HCT116 (cell line): ENCODE results near the gene HARS1. TPM values are rescaled to one million over a fixed set of nuclear protein-coding genes. Genes with fewer than 3 reads are reported as not detected.

Experiments used
- ATAC-seq: fragments of 200-7000 bp; cut with Tn5 transposase; 2 replicates; pipeline ENCODE4 v1.9.1; 2020; ENCODE audit warnings: mild to moderate bottlenecking, moderate library complexity
- BruUV-seq: library from RNA; stranded (reverse); fragments of 400-500 nt; replicated peaks from 2 replicates; lab custom pipeline; 2021; lab: Mats Ljungman, UMichigan
- CTCF ChIA-PET: fragments of 300-600 bp; sonication (Branson Sonifier 250); formaldehyde crosslinking; loops from one replicate; lab custom pipeline; 2021; ENCODE audit warnings: antibody characterized with exemption; lab: Charles Lee
- POLR2A ChIA-PET: fragments of 300-600, 350-600 bp; sonication (Branson Sonifier 250); formaldehyde crosslinking; loops from one replicate; lab custom pipeline; 2021; ENCODE audit warnings: antibody characterized with exemption; lab: Charles Lee
- RAD21 ChIA-PET, 2 experiments: fragments of 300-600 bp; sonication (Branson Sonifier 250); formaldehyde crosslinking; loops; one replicate each; lab custom pipeline; 2023; ENCODE audit warnings: low total read pairs in 2 of 2; ENCODE audit not compliant: uncharacterized antibody in 2 of 2, unreplicated experiment in 2 of 2, low non-redundant PET in 1 of 2; lab: Charles Lee
- DNase-seq: peaks from one replicate; pipeline ENCODE4 v3.0.0-alpha.2; 2010; ENCODE audit warnings: low read depth, low spot score
- H2AFZ ChIP-seq: fragments of 200-600 bp; shearing (Covaris generic), sonication (generic); 2 replicates; pipeline ENCODE4 v1.6.1; 2017; ENCODE audit warnings: low read depth, mixed run types, mixed read lengths, antibody characterized with exemption, low read length; ENCODE audit not compliant: poor library complexity, severe bottlenecking
- H3K27ac ChIP-seq: 2 replicates; pipeline ENCODE4 v1.5.1; 2012; ENCODE audit warnings: low read depth, low read length
- H3K27me3 ChIP-seq: fragments of 200-600 bp; sonication (generic); 2 replicates; pipeline ENCODE4 v1.6.1; 2016; ENCODE audit warnings: mixed run types, low read length, mixed read lengths; ENCODE audit not compliant: insufficient read depth
- H3K36me3 ChIP-seq, 2 experiments: fragments of 200-500 bp in 1 of 2; fragments of 200-600 bp in 1 of 2; sonication (Bioruptor generic) in 1 of 2; sonication (generic) in 1 of 2; 2 replicates each; pipeline versions ENCODE4 v1.5.1 to v1.6.1; 2014 to 2016; ENCODE audit warnings: low read length in 2 of 2, inconsistent platforms in 1 of 2, mixed read lengths in 1 of 2, mixed run types in 1 of 2; ENCODE audit not compliant: insufficient read depth in 2 of 2, control insufficient read depth in 1 of 2
- H3K4me1 ChIP-seq, 2 experiments: fragments of 200-600 bp in 1 of 2; sonication (generic) in 1 of 2; 2 replicates each; pipeline versions ENCODE4 v1.5.1 to v1.6.1; 2012 to 2017; ENCODE audit warnings: low read length in 2 of 2, inconsistent platforms in 1 of 2, mild to moderate bottlenecking in 1 of 2, mixed read lengths in 1 of 2, mixed run types in 1 of 2, moderate library complexity in 1 of 2; ENCODE audit not compliant: insufficient read depth in 2 of 2, control insufficient read depth in 1 of 2
- H3K4me2 ChIP-seq: fragments of 200-600 bp; sonication (generic); 2 replicates; pipeline ENCODE4 v1.6.1; 2017; ENCODE audit warnings: mixed run types, low read length, mixed read lengths
- H3K4me3 ChIP-seq, 2 experiments: fragments of 200-600 bp in 1 of 2; sonication (generic) in 1 of 2; replicated peaks in 1 of 2; 2 replicates each; pipeline ENCODE4 v1.5.1; 2011 to 2016; ENCODE audit warnings: low read length in 2 of 2, control low read depth in 1 of 2, low read depth in 1 of 2, mild to moderate bottlenecking in 1 of 2, mixed read lengths in 1 of 2, mixed run types in 1 of 2
- H3K79me2 ChIP-seq: fragments of 200-600 bp; sonication (generic); 2 replicates; pipeline ENCODE4 v1.6.1; 2017; ENCODE audit warnings: mild to moderate bottlenecking, mixed run types, low read length, moderate library complexity, mixed read lengths; ENCODE audit not compliant: insufficient read depth
- H3K9ac ChIP-seq: fragments of 200-600 bp; sonication (generic); 2 replicates; pipeline ENCODE4 v1.6.1; 2016; ENCODE audit warnings: low read length, mixed read lengths
- H3K9me2 ChIP-seq: fragments of 200-600 bp; sonication (generic), shearing (Covaris generic); 2 replicates; pipeline ENCODE4 v1.6.1; 2017; ENCODE audit warnings: mixed run types, mild to moderate bottlenecking, moderate library complexity; ENCODE audit not compliant: insufficient read depth
- H3K9me3 ChIP-seq, 2 experiments: fragments of 200-500 bp in 1 of 2; fragments of 200-600 bp in 1 of 2; sonication (Bioruptor generic) in 1 of 2; sonication (generic) in 1 of 2; 2 replicates each; pipeline ENCODE4 v1.6.1; 2014 to 2017; ENCODE audit warnings: low read length in 2 of 2, mixed read lengths in 2 of 2, inconsistent platforms in 1 of 2, low read depth in 1 of 2, mild to moderate bottlenecking in 1 of 2, mixed run types in 1 of 2, moderate library complexity in 1 of 2; ENCODE audit not compliant: control insufficient read depth in 1 of 2, insufficient read depth in 1 of 2
- H4K20me1 ChIP-seq: fragments of 200-600 bp; sonication (generic), shearing (Covaris generic); 2 replicates; pipeline ENCODE4 v1.6.1; 2017; ENCODE audit warnings: mixed run types, mild to moderate bottlenecking, moderate library complexity; ENCODE audit not compliant: insufficient read depth
- ATF3 ChIP-seq: IDR thresholded peaks from 2 replicates; pipeline ENCODE4 v1.6.1; 2012
- CEBPB ChIP-seq: IDR thresholded peaks from 2 replicates; pipeline ENCODE4 v1.6.1; 2012; ENCODE audit warnings: low read depth
- EGR1 ChIP-seq: IDR thresholded peaks from 2 replicates; pipeline ENCODE4 v1.6.1; 2012; ENCODE audit warnings: low read depth
- ELF1 ChIP-seq: IDR thresholded peaks from 2 replicates; pipeline ENCODE4 v1.6.1; 2012; ENCODE audit warnings: low read depth, borderline replicate concordance
- EZH2 ChIP-seq: fragments of 200-600 bp; sonication (generic); IDR thresholded peaks from 2 replicates; pipeline ENCODE4 v1.6.1; 2017; ENCODE audit warnings: antibody characterized with exemption, mixed run types
- EZH2phosphoT487 ChIP-seq: fragments of 200-600 bp; IDR thresholded peaks from 2 replicates; pipeline ENCODE4 v1.6.1; 2018; ENCODE audit warnings: antibody characterized with exemption, borderline replicate concordance
- FOSL1 ChIP-seq: IDR thresholded peaks from 2 replicates; pipeline ENCODE4 v1.6.1; 2012; ENCODE audit warnings: low read depth
- JUND ChIP-seq: IDR thresholded peaks from 2 replicates; pipeline ENCODE4 v1.6.1; 2012
- POLR2AphosphoS5 ChIP-seq: IDR thresholded peaks from 2 replicates; pipeline ENCODE4 v1.6.1; 2011; ENCODE audit warnings: mild to moderate bottlenecking, low read depth, low read length, moderate library complexity
- RAD21 ChIP-seq: IDR thresholded peaks from 2 replicates; pipeline ENCODE4 v1.6.1; 2012; ENCODE audit warnings: low read depth, mild to moderate bottlenecking
- SIN3A ChIP-seq: IDR thresholded peaks from 2 replicates; pipeline ENCODE4 v1.6.1; 2012; ENCODE audit warnings: low read depth
- SRF ChIP-seq: IDR thresholded peaks from 2 replicates; pipeline ENCODE4 v1.6.1; 2012; ENCODE audit warnings: low read depth
- YY1 ChIP-seq: IDR thresholded peaks from 2 replicates; pipeline ENCODE4 v1.6.1; 2011; ENCODE audit warnings: low read length, low read depth, moderate library complexity, mild to moderate bottlenecking; ENCODE audit not compliant: insufficient replicate concordance; ENCODE audit errors: extremely low read depth
- ZFX ChIP-seq: fragments of 450-650 bp; IDR thresholded peaks from 2 replicates; pipeline ENCODE4 v1.6.1; 2017
- ZNF274 ChIP-seq: fragments of 200-500 bp; sonication (Bioruptor generic); IDR thresholded peaks from 2 replicates; pipeline ENCODE4 v1.6.1; 2014; ENCODE audit warnings: mild to moderate bottlenecking, low read depth, low read length, inconsistent platforms
- intact Hi-C: fragments of 100-400 bp; cut with micrococcal nuclease; formaldehyde crosslinking; loops from 2 replicates; pipeline ENCODE4 v1.10.0; 2022
- total RNA-seq: library from RNA; stranded (reverse); gene quantifications from one replicate; pipeline ENCODE4 v1.2.1, GENCODE V29; 2021; ENCODE audit not compliant: unreplicated experiment
- TF ChIP-seq, protein P1 (sequence below): IDR thresholded peaks from 2 replicates; pipeline ENCODE4 v1.6.1; 2012; ENCODE audit warnings: low read depth

The HARS1 gene
- total RNA-seq, 1 experiment from 2014 or later: 91.1 TPM

GRCh38 chr5:140631831-140632365 is 59.3 kb downstream of the HARS1 start:
- ATAC-seq (no peak), DNase-seq (no peak)
- no peak overlapping the region for H3K9ac ChIP-seq
- RAD21 ChIA-PET: no interaction called here
- no peaks in the 10 kb centered on the region for H3K36me3 ChIP-seq
- H3K4me2 ChIP-seq: no peak overlapping the region
- H3K79me2 ChIP-seq: no peaks in the 10 kb centered on the region
- POLR2A ChIA-PET: no interaction called here
- no TSS peak for BruUV-seq
- H3K27me3 ChIP-seq: no peaks in the 10 kb centered on the region
- no peak overlapping the region for H2AFZ ChIP-seq
- intact Hi-C loops: no loop called here
- H4K20me1 ChIP-seq: no peaks in the 10 kb centered on the region
- CTCF ChIA-PET: no interaction called here
- no peak overlapping the region for H3K27ac ChIP-seq
- no peak overlapping the region for H3K4me3 ChIP-seq
- no peaks in the 10 kb centered on the region for H3K9me2 ChIP-seq
- no peaks in the 10 kb centered on the region for H3K9me3 ChIP-seq
- H3K4me1 ChIP-seq: peaks cover 0 to 10% of the 10 kb centered on the region in 2 experiments; a peak in 2 of 4 replicates
- TF ChIP-seq JUND: no peak

DNA sequence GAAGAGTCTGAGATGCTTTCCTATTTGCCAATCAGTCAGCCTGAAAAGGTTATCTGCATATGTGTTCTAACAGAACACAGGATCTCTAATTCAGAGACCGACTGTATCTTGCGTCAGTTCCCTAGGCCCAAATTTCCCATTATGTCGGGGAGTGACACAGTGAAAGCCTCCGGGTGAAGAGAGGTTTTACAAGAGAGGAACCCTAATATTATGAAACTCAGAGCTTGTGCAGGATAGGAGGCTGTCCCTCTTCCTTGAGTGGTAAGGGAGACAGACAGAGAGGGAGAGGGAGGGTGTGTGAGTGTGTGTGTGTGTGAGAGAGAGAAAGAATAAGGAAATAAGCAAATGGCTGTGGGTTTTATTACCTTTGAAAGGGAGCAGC is 60.1 kb downstream of the HARS1 start:
- RAD21 ChIA-PET: no interaction called here
- POLR2A ChIA-PET: no interaction called here
- H3K36me3 ChIP-seq: no peaks in the 10 kb centered on the region
- CTCF ChIA-PET: interaction anchor here (1.3 kb wide), 1 partner anchor 258 kb away, joined by 3 read pairs; no protein-coding TSS in a partner anchor
- H4K20me1 ChIP-seq: no peaks in the 10 kb centered on the region
- H3K9me2 ChIP-seq: no peaks in the 10 kb centered on the region
- H3K27ac ChIP-seq: no peak overlapping the region
- no peak overlapping the region for H3K9ac ChIP-seq
- H3K4me1 ChIP-seq: peaks cover 0 to 10% of the 10 kb centered on the region in 2 experiments; a peak in 2 of 4 replicates
- intact Hi-C loops: no loop called here
- DNase-seq (no peak), ATAC-seq (no peak)
- no peak overlapping the region for H3K4me3 ChIP-seq
- no peaks in the 10 kb centered on the region for H3K27me3 ChIP-seq
- BruUV-seq: no TSS peak
- no peak overlapping the region for H2AFZ ChIP-seq
- no peak overlapping the region for H3K4me2 ChIP-seq
- H3K79me2 ChIP-seq: no peaks in the 10 kb centered on the region
- TF ChIP-seq EZH2 (no peak), RAD21 (no peak), ATF3 (no peak), SIN3A (no peak), EGR1 (no peak), JUND (no peak), POLR2AphosphoS5 (no peak), YY1 (no peak), ZNF274 (no peak), SRF (no peak), FOSL1 (no peak), ELF1 (no peak), ZFX (no peak), EZH2phosphoT487 (no peak), CEBPB (no peak)
- TF ChIP-seq, protein P1, sequence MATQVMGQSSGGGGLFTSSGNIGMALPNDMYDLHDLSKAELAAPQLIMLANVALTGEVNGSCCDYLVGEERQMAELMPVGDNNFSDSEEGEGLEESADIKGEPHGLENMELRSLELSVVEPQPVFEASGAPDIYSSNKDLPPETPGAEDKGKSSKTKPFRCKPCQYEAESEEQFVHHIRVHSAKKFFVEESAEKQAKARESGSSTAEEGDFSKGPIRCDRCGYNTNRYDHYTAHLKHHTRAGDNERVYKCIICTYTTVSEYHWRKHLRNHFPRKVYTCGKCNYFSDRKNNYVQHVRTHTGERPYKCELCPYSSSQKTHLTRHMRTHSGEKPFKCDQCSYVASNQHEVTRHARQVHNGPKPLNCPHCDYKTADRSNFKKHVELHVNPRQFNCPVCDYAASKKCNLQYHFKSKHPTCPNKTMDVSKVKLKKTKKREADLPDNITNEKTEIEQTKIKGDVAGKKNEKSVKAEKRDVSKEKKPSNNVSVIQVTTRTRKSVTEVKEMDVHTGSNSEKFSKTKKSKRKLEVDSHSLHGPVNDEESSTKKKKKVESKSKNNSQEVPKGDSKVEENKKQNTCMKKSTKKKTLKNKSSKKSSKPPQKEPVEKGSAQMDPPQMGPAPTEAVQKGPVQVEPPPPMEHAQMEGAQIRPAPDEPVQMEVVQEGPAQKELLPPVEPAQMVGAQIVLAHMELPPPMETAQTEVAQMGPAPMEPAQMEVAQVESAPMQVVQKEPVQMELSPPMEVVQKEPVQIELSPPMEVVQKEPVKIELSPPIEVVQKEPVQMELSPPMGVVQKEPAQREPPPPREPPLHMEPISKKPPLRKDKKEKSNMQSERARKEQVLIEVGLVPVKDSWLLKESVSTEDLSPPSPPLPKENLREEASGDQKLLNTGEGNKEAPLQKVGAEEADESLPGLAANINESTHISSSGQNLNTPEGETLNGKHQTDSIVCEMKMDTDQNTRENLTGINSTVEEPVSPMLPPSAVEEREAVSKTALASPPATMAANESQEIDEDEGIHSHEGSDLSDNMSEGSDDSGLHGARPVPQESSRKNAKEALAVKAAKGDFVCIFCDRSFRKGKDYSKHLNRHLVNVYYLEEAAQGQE: no peak
- no peaks in the 10 kb centered on the region for H3K9me3 ChIP-seq
